GM18907 (cell line): ENCODE results near the gene CATSPERZ.

Experiments used
- ATAC-seq: cut with Tn5 transposase; IDR thresholded peaks from one replicate; pipeline ENCODE4 v1.9.1; 2021; ENCODE audit warnings: mild to moderate bottlenecking, moderate library complexity; ENCODE audit not compliant: unreplicated experiment

CATSPERZ gene

DNA sequence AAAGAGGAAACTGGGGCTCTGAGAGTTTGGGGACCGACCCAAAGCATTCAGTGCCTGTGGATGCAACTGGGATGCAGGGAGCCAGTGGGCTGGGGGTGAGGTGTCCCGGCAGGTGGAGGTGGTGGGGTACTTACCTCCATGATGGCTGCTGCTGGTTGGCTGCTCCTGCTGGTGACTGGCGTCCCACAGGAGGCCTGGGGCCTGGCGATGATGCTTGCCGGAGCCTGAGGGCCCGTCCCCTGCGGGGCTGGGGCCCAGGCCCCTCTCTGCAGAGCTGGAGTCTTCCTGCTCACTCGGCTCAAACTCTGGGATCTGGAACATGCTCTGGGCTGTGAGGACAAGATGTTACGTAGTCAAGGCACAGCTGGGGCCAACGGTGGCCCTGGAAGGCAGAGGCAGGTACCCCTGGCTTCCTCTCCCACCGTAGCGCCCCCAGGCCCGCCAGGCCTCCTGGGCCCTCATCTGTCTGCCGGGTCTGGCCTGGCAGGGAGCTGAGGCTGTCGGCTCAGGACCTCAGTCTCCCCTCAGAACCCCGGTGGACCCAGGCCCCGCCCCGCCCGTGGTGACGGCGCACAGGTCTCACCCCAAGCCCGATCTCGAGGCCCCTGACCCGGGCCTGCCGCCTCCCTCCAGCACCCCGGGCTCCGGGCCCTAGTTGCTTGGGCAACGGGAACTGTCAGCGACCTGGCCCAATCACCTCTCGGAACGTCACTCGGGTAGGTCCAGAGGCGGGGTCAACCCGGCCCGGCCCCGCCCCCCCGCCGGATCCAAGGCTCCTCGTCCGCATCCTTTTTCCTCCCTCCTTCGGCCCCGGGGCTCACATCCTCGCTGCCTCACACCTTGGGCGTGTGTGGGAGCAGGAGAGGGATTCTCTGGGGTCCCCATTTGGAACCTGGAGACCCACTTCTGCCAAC lies 15.9 kb upstream of the CATSPERZ start, which contains the start of gene BAD:
TSS of gene BAD (minus strand) at position 618 of the 914 bp plus-strand sequence. CDS start at position 321, 297 bp downstream.
- peak; percentile 77 for ATAC-seq

DNA sequence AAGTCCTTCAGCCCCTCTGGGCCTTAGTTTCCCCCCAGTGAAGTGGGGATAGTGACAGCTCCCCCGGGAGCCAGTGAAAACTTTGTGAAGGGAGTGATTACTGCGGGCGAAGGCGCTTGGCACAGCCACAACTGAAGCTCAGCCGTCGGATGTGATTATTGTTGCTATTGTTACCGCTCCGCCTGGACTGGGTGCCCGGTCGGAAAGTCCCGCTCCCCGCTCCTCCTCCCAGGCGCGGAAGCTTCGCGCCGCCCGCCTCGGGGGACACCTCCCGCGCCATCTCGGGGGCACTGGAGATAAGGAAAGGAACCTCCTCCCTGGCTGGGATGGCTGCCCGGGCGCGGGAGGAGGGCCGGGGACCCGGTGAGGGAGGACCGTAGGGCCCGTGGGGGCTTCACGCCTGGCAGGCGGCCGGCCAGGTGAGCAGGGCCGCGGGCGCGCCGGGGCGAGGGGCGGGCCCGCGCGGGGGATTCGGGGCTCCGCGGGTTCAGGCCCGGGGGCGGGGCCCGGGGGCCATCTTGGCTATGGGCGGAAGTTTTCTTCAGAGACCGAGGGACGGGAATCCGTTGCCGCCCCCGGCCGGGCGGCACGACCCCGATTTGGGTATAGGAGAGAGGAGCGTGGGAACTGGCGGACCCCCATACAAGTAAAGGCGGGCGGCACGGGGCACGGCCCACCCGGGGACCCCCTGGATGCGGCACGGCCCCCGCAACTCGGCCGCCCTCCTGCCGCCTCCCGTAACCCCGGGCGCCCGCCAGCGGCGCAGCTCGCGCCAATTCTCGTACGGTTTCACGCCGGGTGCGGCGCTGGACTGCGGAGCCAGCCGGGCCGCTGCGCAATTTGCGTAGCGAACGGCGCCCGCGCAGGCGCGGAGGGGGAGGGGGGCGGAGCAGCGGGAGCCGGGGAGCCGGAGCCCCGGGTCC lies 14.9 kb upstream of the CATSPERZ start, which contains the start of gene GPR137:
TSS of gene GPR137 (plus strand) at position 887 of the 923 bp plus-strand sequence. CDS start 677 bp downstream, outside the sequence.
- ATAC-seq = peak; percentile 60

GRCh38 chr11:64285885-64286800 lies 14.0 kb upstream of the CATSPERZ start:
- ATAC-seq = peak; percentile 8

DNA sequence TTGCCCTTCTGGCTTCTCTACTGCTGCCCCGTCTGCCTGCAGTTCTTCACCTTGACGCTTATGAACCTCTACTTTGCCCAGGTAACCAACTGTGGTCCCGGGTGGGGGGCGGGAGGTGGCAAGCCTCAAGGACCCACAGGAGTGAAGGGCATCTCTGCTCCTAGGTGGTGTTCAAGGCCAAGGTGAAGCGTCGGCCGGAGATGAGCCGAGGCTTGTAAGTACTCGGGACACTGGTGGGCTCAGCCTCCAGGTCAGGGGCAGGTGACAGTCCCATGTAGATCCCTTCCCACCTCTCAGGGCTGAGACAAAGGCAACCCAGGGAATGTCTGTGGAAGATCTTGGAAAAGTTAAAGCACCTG lies 13.4 kb upstream of the CATSPERZ start:
- no peak for ATAC-seq

GRCh38 chr11:64287676-64288352 lies 12.3 kb upstream of the CATSPERZ start:
- ATAC-seq = no peak

- no peak for ATAC-seq
Observed at GRCh38 chr11:64288353-64288750, 11.8 kb upstream of the CATSPERZ start.

DNA sequence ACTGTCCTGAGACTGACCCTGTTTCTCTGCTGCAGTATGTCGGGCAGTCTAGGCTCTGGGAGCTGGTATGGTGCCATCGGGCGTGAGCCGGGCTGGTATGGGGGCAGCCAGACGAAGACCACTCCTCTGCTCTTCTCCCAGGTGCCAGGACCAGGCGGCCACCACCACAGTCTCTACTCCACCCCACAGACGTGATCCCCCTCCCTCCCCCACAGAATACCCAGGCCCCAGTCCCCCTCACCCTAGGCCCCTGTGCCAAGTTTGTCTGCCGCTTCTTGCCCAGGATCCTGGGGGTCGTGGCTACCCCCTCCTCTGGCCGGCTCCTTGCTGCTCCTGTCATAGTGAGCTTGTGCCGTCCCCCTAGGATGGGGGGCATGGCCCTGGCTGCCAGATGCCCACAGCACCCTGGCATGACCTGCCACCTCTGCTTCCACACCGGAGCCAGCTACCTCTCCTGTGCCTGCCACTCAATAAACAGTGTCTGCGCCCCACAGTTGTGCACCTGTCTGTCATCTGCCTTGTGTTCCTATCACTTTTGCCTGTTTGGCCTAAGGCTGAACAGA lies 11.1 kb upstream of the CATSPERZ start:
- ATAC-seq = no peak

GRCh38 chr11:64290352-64291261 lies 9.6 kb upstream of the CATSPERZ start:
- no peak for ATAC-seq

- no peak for ATAC-seq
Observed at GRCh38 chr11:64291262-64291751, 8.9 kb upstream of the CATSPERZ start, which contains the start of gene KCNK4. TSS of gene KCNK4 (plus strand) at chr11:64291302. CDS start at chr11:64293019, 1,717 bp downstream.

GRCh38 chr11:64291752-64292459 lies 8.3 kb upstream of the CATSPERZ start:
- ATAC-seq = no peak

- ATAC-seq = no peak
Observed at GRCh38 chr11:64292460-64293254, 7.5 kb upstream of the CATSPERZ start.

- no peak for ATAC-seq
Observed at GRCh38 chr11:64294774-64295173, 5.4 kb upstream of the CATSPERZ start.

GRCh38 chr11:64295760-64296159 lies 4.4 kb upstream of the CATSPERZ start:
- no peak for ATAC-seq

DNA sequence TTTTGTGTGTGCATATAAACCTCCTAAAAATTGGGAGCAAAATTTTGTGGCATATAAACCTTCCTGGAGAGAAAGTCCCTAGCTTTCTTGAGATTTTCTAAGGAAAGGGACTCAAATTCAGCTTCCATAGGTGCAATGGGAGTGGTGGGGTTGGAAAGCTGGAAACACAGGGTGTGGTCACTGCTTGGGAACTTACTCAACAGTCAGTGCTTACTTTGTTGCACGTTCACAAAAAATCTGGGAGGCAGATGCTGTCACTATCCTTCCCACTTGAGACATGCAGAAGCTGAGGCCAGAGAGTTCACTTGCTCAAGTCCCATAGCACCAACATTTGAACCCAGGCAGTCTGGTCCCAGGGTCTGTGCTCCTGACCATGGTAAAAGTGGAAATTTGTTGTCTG lies 3.9 kb upstream of the CATSPERZ start:
- ATAC-seq = no peak

DNA sequence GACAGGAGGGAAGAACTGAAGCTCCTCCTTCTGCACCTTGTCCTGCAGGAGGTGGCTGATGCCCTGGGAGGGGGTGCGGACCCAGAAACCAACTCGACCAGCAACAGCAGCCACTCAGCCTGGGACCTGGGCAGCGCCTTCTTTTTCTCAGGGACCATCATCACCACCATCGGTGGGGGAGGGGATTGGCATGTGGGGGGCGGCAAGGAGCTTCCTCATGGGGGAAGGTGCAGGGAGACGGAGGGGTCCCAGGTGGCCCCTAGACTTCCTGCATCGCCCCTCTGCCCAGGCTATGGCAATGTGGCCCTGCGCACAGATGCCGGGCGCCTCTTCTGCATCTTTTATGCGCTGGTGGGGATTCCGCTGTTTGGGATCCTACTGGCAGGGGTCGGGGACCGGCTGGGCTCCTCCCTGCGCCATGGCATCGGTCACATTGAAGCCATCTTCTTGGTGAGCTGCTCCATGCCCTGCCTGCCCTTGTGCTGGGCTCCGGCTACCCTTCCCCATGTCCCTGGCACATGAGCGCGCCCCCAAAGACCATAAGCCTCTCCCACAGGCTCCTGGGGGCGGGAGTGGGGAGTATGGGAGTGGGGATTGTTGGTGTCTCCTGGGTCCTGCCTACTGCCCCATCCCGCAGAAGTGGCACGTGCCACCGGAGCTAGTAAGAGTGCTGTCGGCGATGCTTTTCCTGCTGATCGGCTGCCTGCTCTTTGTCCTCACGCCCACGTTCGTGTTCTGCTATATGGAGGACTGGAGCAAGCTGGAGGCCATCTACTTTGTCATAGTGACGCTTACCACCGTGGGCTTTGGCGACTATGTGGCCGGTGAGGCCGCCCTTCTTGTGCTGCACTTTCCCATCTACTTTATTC lies 3.1 kb upstream of the CATSPERZ start:
- no peak for ATAC-seq
